Activated CD8-positive, alpha-beta memory T cell treated with anti-CD3 and anti-CD28 coated beads for 24 hours (primary cell): ENCODE measurements around the gene MIOS.
A peak's percentile ranks its signal among the peaks of the same experiment; 100 is the strongest.

ENCODE experiments used
- DNase-seq: peaks from one replicate; pipeline ENCODE4 v3.0.0-alpha.2; 2020

Gene MIOS

DNA sequence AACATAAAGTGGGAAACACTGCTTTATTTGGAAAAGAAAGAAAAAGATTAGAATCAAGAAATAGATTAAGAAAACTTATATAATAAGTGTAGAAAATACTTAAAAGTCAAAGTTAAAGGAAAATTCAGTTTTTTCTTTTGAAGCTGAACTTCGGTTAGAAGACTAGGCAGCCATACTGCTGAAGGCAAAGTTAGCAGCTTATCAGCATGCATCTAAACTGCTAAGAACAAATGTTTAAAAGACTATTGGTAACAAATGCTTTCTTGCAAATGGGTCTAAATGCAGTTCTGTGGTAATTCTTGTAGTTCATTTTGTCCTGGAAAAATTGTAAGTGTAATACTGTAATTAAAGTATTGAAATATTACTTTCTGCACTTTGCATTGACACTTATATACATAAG, 18.0 kb downstream of the MIOS start:
- DNase-seq = no peak

DNA sequence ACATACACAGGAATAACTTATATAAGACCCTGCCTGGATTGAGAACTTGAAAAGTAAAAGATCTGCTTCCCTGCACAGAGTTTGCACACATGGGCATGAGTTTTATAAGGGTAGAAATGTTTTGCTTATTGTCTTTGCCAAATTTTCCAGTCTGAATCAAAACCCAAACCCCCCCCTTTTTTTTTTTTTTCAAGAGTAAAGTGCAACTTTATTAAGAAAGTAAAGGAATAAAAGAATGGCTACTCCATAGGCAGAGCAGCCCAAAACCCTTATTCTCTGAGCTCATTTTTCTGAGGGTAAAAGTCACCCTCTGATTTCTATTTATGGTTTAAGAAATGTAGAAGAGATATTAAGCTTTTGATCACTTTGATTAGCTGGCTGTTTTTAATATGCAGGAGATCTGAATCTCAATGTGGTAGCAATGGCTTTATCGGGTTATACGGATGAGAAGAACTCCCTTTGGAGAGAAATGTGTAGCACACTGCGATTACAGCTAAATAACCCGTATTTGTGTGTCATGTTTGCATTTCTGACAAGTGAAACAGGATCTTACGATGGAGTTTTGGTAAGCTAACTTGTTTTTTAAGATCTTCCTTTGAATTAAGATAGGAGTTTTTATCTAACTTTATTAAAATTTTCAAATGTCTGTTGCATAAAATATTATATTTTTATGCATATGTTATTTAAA, 18.7 kb downstream of the MIOS start:
- DNase-seq = no peak

DNA sequence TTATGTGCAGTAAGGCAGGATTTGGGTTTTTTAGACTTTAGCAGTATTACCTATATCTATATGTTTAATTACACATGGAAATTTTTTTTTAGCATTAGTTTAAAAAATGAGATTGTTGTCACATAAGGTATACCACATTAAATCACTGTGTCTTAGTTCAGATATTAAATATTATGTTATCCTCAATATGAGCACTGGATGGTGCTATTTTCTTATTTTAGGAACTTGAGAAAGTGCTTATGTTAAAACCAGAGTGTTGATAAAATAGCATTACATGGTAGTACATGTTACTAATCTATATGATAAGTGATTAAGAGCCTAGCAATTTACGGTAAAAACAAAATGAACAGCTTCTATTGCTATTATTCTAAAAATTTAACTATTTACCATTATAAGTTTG, 28.8 kb downstream of the MIOS start:
- DNase-seq = no peak

DNA sequence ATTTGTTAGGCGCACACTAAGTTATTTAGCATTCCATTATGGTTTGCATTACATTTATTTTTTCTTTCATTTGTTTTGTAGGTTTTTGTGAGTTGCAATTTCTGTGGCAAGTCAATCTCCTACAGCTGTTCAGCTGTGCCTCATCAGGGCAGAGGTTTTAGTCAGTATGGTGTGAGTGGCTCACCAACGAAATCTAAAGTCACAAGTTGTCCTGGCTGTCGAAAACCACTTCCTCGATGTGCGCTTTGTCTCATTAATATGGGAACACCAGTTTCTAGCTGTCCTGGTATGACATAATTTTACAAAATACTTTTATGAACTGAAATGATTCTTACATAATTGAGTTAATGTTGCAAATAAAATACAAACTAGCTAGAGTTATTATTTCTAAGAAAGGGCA, 29.5 kb downstream of the MIOS start:
- no peak for DNase-seq

DNA sequence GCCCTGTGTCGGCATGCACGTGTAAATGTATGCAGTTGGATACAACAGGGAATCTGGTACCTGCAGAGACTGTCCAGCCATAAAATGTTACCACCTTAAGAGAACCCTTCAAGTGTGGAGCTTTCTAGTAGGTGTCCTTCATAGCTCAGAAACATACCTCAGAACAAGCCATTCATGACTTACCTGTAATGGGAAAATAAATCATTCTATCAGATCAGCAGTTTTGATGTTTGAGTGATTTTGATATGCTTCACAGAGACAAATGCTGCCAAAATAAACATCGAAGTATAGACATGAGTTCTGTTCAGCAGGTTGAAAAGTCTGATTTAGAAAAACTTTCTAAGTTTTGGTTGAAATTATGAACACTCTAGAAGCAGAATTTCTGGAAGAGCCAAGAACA, 40.3 kb downstream of the MIOS start:
- no peak for DNase-seq

DNA sequence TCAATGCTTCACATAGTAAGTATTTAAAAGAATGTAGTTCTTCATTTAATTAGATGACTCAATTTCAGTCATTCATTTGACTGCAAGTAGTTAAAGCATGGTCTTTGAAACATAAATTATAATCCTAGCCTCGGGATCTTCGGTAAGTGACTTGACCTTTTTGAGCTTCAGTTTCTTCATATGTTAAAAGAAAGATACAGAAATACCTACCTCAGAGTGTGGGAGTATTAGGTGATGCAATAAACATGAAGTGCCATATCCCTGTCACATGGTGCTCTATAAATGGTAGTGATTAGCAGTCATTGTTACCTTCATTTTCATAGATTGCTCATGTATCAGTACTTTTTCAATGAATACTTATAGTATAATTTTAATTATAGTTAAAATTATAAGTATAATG, 42.6 kb downstream of the MIOS start:
- no peak for DNase-seq

DNA sequence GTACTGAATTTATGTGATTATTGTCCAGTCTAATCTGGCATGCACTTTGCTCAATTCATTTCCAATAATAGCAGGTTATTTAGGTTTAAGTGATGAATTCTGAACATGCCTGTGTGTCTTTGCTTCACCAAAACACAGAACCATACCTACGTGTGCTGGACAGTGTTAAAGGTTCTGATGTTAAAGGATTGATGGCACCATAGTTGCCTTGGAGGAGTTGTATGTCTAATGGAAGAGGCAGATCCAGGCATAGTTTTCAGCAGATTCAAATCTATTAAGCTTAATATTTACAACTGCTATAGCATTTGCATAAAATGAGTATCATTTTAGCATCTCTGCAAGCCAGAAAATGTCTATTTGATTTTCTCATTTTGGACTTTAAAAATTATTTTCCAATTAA, 45.8 kb downstream of the MIOS start:
- no peak for DNase-seq

DNA sequence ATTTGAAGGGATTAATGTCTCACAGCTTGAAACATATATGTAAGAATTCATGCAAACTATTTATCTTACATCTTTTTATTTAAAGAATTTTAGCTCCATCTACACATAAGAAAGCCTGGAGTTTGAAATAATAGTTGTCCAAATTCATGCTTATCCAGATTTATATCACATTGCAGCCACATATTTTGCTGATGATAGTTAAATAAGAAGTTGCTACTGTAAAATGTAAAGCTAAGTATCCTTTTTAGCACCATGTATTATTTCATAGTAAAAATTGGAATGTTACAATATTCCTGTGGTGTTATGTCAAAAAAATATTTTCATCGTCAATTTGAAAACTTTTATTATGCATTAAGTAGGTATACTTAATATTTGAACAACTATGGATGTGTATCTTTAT, 46.5 kb downstream of the MIOS start:
- DNase-seq = no peak

DNA sequence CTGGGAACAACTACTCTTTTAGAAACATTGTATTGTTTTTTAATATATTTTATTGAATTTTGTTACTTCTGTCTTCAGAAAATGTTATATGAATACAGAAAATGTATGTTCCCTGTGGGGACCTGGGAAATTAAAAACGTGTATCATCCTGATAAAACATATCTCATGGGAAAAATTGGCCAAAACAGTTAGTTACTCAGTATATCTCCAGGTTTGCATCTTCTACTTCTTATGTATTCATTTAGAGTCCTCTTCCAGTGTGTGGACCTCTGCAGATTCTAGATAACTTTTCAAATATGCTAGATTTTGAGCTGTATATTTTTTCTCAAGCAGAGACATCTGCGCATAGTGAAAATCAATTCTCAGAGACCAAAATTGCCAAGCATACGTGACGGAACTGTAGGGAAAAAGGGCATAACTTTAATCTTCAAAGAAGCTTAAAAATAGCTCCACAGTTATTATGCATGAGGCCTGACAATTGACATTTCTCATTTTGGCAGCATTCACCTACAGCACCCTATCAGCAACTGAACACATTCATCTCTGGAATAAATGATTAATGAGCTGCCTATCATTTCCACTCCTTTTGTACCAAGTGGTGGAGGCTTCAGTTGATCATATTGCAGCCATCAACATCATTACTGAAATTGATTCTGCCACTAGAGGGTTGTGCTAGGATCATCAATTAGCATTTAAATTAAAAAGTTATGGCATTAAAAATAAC, 47.5 kb downstream of the MIOS start:
- no peak for DNase-seq

DNA sequence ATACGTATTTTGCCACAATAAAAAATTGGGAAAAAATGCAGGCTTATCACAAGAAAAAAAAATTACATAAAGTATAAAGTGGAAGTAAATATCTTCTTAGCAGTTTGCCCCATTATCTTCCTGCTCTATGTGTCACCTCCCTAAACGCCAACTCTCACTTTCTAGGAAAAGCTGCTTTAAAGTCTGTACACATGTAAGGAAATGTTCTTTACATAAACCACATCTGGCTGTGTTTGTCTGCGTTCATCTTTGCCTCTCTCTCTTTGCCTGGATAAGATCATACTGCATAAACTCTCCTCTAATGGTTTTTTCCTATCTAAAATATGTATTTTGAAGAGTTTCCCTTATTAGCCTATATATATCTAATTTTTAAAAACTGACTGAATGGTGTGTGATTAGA, 50.9 kb downstream of the MIOS start:
- DNase-seq = no peak

DNA sequence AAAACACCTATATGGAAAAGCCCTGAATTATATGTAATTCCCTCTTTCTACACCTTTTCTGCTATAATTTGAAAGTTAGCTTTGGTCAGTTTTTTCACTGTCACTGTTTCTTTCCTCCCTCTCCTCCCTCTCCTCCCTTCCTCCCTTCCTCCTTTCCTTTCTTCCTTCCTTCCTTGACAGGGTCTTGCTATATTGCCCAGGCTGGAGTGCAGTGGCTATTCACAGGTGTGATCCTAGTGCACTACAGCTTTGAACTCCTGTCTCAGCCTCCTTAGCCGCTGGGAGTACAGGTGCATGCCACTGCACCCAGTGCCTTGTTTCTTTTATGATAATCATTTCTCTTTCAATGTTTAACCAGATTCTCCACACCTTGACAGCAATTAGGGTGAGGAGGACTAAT, 51.7 kb downstream of the MIOS start:
- DNase-seq = no peak

DNA sequence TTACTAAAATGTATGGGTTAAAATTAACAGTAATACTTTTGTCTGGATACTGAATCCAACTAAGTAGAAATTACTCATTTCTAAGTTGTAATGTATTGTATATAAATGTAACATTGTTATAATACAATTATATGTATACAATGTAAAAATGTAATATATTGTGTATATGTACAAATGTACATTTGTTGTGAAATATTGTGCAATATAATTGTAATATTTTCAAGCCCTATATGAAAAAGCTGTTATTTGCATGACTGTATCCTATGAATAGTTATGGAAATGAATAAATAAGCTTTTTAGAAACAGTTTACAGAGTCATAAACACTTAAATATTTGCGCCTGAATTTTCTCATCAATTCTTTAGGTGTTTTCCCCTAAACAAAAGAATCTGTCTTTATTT, 53.6 kb downstream of the MIOS start:
- no peak for DNase-seq

DNA sequence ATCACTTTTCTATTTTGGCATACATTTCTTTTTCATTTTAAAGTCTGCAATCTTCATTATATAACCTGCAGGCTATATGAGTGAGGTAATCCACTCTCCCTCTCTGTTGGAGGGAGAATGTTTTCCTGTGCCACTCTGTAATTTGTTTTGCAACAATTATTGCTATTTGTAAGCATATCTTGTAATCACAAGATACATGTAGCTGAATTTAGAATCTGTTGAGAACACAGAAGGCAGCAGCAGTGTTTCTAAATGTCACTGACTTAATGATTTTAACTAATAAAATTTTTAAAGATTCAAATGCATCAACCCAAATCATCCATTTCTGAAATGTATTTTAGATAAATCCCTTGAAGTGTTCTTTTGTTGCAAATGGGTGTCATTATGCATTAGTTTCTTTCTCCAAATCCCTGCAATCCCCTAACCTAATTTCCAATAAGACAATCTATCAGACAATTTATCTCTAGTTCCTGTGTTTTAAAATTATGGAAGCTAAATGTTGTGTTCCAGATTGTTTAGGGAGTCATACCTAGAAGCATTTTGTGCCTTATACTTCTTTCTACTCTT, 54.0 kb downstream of the MIOS start:
- no peak for DNase-seq

DNA sequence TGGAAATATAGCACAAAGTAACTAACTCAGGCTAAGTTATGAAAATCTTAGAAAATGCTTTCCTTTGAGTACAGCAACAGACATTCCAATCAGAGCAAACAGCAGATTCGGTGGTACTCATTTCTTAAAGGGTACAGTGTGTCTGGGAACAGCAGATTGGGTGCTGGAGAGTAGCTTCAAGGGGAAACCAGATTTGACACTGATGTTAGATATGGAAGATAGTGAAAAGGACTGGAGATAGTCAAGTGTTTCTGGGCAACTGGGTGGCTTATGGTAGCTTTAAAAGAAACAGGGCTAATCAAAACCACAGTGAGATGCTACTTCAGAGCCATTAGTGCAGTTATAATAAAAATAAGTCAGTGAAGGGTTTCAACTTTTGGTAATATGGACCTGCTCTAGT, 61.8 kb downstream of the MIOS start:
- DNase-seq = no peak

DNA sequence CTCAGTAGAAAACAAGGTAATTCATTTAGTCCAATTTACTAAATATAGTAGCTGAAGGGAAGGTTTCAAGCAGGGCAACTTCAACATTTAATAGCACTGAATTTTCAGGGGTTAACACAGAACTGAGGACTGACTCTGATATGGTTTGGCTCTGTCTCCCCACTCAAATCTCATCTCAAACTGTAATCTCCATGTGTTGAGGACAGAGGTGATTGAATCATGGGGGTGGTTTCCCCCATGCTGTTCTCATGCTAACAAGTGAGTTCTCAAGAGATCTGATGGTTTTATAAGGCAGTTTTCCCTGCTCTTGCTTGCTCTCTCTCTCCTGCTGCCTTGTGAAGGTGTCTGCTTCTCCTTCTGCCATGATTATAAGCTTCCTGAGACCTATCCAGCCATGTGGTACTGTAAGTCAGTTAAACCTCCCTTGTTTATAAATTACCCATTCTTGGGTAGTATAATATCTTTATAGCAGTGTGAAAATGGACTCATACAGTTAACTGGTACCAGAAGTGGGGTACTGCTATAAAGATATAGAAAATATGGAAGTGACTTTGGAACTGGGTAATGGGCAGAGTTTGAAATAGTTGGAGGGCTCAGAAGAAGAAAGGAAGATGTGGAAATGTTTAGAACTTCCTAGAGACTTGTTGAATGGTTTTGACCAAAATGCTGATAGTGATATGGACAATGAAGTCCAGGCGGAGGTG, 64.1 kb downstream of the MIOS start:
- DNase-seq = no peak

DNA sequence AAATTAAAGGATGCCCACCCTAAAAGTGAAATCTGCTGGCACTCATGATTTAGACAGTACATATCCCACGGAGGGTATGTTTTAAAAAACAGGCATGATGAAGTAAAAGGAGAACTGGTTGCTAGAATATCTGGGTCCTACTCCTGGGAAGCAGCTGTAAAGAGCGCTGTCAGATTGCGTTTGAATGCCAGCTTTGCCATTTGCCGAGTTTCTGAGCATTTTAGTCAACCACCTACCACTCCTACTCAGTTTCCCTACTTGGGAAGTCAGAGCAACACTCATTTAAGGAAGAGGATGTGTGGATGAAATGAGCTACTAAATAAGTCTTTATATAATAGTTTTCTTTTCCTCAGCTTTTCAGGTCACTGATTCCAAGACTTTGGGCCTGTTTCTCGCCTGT, 72.7 kb downstream of the MIOS start:
- DNase-seq = no peak

DNA sequence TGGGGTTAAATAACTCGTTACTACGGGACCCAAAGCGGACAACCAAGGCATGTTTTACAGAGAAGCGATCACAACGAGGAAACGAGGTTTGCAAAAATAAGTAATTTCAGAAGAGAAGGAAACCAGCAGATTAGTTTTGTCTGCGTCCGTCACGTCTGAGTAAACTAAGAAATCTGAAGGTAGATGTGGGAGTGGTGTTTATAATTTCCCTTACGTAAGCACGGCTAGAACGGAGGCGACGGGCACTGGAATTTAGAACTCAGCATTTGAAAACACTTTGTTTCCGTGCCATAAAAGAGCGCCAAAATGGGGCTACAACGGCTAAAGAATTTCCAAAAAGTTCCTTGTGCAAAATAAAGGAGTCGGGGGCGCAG, 73.2 kb downstream of the MIOS start:
- DNase-seq = no peak

DNA sequence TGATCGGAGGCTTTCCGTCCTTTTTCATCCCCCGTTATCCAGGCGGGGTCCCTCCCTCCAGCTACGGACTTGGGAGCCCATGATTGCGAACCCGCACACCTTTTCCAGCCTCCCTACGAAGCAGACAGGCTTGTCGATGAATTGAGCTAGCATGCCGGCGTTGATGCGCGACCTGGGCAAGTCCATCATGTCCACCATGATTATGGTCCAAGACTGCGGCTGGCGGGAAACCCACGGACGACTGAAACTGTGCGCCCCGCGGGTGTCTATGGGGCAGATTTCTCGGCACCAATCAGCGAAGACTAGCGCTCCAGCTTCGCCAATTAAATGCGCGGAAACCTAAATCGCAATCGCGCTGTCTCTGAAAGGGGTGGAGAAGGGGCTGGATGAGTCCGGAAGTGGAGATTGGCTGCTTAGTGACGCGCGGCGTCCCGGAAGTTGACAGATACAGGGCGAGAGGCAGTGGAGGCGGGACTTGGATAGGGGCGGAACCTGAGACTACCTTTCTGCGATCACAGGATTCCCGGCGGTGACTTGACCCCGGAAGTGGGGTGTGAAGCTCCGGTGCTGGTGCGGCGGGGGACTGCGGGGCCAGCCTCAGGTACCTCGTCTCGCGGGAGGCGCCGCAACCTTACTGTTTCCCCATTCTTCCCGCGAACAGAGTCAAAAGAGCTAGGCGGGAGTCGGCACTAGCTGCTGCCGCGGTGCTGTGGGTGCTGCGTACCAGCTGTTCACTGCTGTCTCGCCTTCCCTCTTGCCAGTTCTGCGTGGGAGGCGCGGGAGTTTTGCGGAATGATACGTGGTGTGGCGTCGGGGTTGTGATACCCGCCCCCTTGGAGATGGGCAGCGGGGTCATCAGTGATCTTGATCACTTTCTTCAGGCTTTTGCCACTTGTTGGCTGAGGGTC, 73.8 kb downstream of the MIOS start, which contains the start of gene UMAD1:
Gene UMAD1, plus strand, starts transcription at position 532 of the 908 bp plus-strand sequence. CDS start 32,620 bp downstream, outside the sequence.
- DNase-seq = peak; percentile 96

DNA sequence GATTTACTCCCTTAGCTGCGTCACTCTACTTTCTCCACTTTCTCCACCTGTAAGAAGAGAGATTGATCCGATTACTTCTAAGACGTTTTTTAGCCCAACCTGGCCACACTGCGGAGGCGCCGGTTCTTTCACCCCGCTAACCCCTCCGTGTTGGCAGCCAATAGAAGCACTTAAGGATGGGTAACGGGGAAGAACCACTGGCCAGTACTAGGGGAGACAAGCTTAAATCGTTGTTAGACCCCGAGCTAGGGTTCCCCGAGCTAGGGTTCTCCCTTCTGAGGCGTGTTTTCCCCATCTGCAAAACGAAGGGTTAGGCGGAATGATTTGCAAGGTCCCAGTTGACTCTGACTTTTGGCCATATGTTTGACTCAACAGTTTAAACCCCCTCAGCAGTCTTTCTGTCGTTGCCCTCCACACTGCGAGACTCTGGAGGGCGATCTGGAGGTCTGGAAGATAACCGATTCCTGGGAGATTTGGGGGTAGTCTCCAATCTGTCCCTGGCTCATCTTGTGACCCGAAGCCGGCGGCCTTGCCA, 74.5 kb downstream of the MIOS start:
- no peak for DNase-seq

DNA sequence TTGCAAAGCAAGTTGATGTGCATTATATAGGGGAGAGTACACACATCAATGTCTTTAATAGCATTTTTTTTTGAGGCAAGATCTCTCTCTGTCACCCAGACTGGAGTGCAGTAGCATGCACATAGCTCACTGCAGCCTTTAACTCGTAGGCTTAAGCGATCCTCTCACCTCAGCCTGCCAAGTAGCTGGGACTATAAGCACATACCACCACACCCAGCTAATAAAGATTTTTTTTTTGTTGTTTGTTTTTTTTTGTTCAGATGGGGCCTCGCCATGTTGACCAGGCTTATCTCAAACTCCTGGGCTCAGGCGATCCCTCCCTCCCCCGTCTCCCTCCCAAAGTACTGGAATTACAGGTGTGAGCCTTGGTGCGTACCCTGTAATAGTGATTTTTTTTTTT, 75.4 kb downstream of the MIOS start:
- no peak for DNase-seq

DNA sequence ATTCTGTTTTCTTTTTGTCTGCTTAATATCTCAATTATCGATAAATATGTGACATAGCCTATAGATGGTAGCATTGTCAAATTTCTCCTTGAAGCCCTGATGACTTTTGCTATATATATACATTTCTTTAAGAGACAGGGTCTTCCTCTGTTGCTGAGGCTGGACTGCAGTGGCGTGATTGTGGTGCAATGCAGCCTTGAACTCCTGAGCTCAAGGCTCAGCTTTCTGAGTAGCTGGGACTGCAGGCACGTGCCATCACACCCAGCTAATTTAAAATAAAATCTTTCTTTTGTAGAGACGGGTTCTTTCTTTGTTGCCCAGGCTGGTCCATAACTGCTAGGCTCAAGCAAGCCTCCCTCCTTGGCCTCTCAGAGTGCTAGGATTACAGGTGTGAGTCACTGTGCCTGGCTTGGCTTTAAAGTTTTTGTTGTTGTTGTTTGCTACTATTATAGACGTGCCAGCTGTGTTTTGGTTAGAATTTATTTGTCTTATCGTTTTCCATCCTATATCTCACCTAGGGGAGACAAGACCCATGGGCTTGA, 80.9 kb downstream of the MIOS start:
- no peak for DNase-seq

DNA sequence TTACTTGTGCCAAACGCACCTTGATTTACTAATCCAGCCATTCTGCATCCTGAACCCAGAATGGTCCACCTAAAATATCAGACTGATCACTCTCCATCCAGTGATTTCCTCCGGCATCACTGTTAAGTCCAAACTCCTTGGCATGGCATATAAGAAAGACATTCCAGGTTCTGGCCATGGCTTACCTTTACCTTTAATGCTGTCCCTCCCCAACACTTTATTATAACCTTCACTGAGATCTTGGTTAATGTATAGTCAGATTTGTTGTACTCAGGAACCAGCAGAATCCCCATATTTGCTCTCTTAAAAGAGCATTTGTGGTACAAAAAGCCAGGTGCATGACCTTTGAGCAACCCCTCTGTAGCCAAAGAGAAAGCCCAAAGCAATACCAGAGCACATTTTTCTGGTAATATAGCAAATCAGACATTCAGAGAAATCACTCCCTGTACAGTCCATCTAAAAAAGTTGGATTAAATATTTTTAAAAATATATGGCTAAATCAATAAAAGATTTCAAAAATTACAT, 84.1 kb downstream of the MIOS start:
- DNase-seq = no peak
